GM12801 (cell line): ENCODE data around the gene MAEA.

Experiments used
- CTCF ChIP-seq: IDR thresholded peaks from one replicate; pipeline ENCODE4 v1.5.1; 2011; ENCODE audit warnings: control low read depth; ENCODE audit not compliant: insufficient read length; ENCODE audit errors: extremely low read depth

MAEA gene

GRCh38 chr4:1290165-1290977 lies 680 bp downstream of the MAEA start:
- TF ChIP-seq CTCF = no peak

- TF ChIP-seq CTCF = no peak
Observed at GRCh38 chr4:1291091-1291490, 1.4 kb downstream of the MAEA start.

- no peak for TF ChIP-seq CTCF
Observed at GRCh38 chr4:1291996-1292702, 2.5 kb downstream of the MAEA start.

- TF ChIP-seq CTCF = no peak
Observed at GRCh38 chr4:1293531-1293941, 3.8 kb downstream of the MAEA start.

- TF ChIP-seq CTCF = no peak
Observed at GRCh38 chr4:1293991-1294390, 4.3 kb downstream of the MAEA start.

- no peak for TF ChIP-seq CTCF
Observed at GRCh38 chr4:1294424-1294823, 4.7 kb downstream of the MAEA start.

- TF ChIP-seq CTCF = no peak
Observed at GRCh38 chr4:1294891-1295290, 5.2 kb downstream of the MAEA start.
